Stimulated activated CD4-positive, alpha-beta T cell treated with anti-CD3 and anti-CD28 coated beads, Interleukin-15, amount 100 ng/mL, for 48 hours (primary cell): Measurements from ENCODE around the gene ZDHHC14.

Experiments used
- DNase-seq, 2 donors: peaks; one replicate each; pipeline ENCODE4 v3.0.0-alpha.2; 2020; ENCODE audit warnings: low read depth in 2 of 2

The ZDHHC14 gene

DNA sequence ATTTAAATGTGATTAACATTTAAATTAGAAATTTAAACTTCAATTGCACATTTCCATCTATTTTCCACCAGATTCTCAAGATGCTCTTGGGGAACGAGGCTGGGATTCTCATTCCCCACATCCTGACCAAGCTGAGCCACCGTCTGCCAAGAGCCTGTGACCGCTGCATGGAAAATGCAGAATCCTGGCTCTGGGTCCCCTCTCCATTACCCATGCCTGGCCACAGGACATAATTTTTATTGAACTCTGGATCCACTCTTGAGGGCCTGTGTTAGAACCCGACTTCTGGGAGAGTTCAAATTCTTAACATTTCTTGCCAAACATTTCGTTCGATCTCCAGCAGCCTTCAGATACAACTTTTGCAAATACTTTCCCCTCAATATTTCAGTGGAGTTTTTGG lies 240.4 kb downstream of the ZDHHC14 start:
- DNase-seq, result no peak

DNA sequence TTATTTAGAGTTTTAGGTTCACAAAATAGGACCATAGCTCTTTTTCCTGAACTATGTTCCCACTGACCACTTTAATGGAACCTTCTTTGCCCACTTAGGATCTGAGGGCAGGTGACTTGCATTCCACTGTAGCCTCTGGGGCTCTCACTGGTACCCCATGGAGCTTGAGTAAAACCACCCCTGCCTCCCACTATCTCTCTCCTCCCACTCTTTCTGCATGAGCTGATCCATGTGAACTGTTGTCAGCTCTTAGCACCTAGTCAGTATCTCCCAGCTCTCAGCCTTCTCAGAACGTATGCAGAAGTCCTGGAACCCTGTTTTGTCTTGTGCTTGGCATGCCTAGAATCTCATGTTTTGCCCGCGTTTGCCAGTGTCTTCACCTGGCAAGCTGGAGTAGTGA lies 241.4 kb downstream of the ZDHHC14 start:
- no peak for DNase-seq

DNA sequence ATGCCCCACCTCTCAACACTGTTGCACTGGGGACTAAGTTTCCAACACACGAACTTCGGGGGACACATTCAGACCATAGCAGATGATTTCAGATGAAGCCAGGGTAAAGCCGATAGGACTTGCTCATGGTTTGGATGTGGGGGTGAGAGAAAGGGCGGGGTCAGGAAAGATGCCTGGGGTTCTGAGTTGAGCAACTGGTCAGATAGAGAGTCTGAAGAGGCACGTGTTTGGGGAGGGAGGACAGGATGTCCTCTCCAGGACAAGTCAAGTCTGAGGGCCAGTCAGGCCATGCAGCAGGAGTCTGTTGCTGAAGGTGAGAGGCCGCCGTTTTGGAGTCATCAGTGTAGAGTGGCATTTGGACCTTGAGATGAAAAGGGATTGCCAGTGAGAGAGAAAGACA lies 244.1 kb downstream of the ZDHHC14 start:
- DNase-seq, result no peak

DNA sequence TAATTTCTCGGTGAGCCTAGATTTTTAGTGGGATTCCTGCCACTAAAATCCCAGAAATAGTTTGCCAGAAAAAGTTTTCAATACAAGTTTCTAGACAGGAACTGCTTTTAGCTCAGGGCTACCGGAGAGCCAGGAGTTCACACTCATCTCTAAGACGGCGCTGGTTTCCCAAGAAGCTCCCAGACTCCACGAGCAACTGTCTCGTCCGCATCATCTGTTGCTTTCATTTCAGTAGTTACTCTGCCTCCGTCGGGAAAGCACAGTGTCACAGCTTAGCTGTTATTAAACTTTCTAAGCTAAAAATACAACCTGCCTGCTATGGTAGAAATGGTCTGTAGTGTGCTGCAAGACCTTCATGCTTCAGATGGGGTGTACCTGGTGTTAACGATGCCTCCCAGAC lies 244.8 kb downstream of the ZDHHC14 start:
- DNase-seq, result no peak

DNA sequence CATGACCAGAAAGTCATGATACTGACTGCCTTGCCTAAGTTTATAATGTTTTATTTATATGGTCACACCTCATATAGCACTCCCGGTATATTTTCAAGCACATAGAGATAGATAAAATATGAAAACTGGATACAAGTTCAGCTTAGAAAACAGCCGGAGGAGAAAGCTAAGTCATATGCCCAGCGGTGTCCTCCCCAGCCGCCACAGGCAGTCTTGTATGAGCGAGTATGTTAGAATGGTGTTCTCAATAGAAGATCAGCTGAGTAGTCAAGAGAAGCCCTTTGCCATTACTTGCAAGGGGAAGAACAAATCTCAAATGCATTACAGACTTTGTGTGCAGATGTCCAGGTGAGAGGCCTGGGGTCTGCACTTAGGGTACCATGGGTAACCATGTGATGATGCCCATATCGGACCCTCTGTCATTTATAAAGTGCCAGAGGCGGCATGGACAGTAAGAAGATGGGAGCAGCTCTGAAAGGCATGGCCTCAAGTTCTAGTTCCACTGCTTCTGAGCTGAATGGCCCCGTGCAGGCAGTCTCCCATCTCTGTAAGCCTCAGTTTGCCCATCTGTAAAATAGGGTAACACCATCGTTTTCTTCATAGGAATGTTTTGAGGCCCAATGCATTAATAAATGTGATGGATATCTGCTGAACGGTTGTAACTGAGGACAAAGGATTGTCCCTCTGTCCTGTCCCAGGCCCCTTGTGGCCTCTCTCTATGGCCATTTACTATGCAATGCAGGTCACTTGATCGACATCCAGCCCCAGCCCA lies 246.4 kb downstream of the ZDHHC14 start:
- no peak for DNase-seq

DNA sequence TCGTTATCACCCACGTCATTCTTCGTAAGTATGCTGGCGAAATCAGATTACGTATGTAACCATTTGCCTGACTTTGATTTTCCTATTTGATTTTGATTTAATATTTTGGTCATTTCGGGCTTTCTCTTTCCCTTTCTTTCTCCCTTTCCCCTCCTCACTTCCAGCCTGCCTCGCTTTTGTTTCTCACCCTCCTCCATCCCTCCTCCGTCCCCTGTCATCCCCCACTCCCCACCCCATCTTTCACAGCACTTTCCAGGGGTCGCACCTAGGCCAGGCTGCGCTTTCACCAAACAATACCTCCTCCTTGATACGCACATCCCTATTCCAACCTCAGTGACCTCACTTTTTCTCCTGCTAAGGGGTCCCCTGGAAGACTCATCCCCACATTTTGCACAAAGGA lies 247.5 kb downstream of the ZDHHC14 start:
- DNase-seq, result no peak

DNA sequence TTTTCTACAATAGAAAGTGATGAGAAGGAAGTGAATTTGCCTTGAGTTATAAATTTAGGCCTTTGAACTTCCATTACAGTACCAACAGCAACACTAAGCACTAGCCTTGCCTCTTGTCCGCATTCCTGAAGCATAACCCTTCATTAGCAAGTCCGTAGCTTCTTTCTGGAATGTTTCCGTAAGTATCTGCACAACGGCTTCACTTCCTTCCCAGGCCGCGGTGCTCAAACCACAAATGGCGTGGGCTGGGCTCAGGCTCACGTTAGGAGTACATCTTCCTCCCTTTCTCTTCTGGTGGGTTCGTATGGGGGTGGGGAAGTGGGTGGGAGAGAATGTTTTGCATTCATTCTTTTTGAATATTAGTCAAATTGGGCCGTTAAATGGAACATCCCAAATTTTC lies 248.2 kb downstream of the ZDHHC14 start:
- DNase-seq, result no peak

DNA sequence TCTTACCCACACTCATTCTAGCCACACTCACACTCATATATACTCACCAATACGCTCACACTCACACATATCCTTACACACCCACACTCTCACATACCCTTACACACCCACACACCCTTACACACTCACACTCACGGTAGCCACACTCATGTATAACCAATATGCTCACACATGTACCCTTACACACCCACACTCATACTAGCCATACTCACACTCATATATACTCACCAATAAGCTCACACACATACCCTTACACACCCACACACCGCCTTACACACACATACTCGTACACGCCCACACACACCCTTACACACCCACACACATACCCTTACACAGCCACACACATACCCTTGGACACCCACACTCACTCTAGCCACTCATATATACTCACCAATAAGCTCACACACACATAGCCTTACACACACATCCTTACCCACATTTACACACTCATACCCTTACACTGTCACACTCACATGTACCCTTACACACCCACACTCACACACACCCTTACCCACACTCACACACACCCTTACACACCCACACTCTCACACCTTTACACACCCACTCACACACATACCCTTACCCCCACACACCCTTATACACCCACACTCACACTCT lies 249.6 kb downstream of the ZDHHC14 start:
- DNase-seq, result no peak

DNA sequence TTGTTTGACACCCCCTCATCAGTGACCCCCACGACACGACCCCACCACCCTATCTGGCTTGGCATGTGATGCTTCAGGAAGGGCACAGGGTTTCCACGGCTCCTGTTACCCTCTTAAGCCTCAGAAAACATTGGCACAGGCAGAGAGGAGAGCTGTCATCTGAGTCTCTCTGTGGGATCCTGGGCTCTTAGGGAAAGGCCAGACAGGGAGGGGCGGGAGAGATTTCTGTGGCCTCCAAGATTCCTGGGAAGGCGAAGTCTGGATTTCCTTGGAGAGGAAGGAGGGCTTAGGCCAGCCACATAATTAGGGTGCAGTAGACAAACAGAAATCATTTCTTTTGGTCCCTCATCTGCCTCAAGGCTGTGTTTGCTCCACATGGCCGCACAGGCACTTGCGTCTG lies 250.4 kb downstream of the ZDHHC14 start:
- DNase-seq, result no peak

DNA sequence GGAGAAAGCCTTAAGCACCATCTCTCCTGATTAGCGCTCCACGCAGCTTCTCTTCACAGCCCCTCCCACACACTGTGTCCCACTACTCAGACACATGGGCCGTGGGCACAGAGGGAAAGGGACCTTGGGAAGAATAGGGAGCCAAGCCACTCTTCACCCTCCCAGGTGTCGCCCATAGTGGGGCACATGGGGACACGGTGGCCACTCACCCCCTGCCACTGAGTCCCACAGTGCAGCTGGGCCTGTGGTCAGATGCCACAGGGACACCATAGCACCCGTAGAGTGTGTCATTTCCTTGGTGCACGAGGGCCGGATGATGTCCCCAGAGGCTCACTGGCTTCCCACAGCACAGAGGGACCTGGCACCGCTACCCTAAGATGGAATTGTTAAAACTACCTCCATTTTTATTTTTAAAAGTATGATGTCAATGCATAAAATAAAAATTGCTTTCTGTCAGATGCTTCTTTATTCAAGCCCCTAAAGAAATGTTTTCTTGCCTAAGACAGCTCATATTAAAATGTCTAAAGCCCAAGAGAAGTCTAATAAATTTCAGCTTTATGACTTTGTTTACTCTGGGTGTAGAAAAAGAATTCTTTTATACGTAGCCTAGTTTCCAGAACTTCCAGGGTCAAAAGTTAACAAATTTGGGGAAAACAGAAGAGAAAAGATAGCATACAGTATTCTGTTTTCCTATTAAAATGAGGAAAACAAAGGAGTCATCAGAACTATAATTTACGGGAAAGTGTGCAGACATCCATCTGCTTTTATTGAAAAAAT lies 251.0 kb downstream of the ZDHHC14 start:
- DNase-seq, result no peak

DNA sequence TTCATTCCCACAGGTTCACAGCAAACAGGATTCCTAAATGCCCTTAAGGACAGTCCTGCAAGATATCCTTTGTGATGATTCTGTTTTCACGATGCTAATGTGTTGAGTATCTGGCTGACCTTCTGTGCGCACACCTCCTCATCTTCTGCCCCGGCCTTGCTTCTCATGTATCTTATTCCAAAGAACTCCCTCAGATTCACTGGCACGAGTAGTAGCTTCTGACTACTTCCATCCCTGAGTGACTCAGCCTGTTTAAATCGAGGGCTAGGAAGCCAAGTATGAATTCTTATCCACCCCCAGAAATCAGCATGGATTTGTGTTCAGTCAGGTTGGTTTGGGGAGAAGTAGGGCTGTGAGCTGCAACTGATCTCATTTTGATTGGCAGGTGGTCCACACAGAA lies 251.8 kb downstream of the ZDHHC14 start:
- DNase-seq, result no peak

DNA sequence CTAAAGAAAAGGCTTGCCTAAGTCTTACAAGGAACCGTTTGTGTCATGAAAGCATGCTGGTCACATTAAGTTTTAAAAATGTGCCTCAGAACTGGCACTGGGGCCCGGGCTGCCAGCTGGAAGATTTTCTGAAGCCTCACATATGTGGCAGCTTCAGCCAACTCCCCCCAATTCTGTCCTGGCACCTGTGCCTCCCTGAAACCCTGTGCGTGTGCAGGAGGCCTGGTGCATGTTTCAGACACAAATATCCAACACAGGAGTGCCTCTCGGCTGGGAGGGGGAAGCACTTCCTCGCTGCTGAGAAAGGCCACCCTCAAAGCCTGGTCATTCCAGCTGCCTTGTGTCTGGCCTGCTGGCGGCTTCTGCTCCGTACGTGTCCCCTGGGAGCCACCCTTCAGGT lies 253.6 kb downstream of the ZDHHC14 start:
- no peak for DNase-seq

DNA sequence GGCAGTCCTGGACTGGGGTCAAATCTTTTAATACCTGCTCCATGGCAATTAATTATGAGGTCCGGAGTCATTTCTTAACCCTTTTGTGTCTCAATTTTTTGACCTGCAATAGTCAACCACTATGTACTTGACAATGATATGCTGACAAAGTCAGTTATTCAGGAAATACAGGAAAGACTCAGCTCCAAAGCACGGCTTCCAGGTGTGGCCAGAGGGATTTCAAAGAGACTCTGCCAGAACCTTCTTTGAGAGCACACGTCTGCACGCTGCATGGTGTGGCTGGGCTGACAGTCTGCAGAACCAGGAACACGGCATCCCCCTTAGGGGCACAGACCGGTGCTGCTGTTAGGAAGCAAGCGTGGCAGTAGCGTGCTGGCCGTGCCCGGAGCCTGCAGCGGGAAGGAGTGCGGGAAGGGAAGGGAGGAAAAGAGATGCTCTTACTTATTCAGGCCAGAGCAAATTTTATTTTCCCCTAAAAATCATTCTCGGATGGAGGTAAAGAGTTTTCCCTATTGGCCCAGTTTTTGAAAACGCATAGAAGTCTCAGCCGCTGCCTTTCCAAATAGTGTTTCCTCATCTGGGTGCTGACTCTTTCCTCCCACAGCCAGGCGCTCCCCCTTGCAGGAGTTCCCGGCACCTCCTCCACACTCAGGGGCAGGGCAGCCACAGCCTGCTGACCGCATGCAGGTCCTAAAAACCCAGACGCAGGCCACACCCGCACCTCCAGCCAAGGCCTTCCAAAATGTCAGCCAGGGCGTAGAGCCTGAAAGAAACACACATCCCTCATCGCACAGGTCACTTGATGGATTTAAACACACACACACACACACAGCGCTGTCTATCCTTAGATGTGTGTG lies 254.6 kb downstream of the ZDHHC14 start:
- no peak for DNase-seq

DNA sequence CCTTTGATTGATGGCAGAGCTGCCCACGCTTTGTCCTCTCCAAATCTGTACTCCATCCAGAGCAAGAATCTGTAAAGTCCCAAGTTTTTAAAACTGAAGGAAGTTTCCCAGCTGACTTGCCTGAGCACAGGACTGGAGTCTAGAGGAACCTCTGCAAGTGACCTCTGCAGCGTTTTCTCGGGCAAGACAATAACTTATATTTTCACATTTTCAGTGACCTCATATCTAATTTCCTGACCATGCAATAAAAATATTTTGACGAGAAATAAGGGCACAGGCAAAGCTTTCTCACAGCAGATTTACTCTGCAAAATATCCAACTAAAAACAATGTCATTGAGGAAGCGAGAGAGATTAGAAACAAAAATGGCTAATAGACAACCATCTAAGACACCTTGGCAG lies 256.5 kb downstream of the ZDHHC14 start:
- DNase-seq, result no peak

DNA sequence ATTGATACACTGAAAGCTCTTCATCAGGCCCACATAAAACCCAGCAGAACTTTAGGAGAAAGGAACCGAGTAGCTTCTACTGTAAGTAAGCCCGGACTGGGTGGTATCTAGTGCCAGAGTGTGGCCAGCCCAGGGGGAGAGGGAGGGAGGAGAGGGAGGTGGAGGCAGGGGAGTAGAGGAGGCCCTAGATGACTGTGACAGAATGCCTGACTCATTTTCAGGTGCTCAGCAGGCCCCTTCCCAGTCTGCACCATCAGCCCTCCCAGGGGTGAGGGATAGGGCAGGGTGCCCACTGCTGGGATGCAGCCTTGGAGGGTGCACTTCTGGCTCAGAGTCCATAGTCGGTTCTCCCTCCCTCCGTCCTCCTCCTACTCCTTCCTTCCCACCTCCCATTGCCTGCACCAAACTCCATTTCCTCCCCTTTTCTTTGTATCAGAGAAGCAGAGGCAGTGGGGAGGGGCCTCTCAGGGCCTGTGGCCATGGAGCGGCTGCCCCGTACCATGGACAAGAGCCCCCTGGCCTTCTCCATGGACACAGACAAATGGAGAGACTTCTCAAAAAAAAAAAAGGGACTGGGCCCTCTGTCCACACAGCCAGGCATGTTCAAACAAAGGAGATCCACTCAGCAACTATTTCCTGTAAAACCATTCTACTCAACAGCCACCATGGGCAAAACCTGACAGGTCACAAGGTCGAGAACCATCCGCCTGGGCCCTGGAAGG lies 257.1 kb downstream of the ZDHHC14 start:
- DNase-seq, result no peak

DNA sequence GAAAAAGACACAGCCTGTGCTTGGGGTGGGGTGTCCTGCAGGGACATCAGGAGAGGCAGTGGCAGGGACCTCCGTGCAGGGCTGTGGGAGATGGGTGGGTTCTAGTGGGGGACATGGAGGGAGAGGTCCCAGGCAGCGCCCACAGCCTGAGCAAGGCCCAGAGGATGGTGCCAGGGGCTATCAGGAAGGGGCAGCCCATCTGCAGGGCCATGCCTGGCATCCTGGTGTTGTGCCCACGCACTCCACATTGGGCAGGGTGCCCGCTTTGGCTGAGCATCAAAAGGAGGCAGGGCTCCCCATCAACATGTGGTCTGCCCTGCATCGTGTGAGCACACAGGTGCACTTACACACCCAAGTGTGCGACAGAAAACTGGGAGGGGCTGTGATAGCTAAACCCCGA lies 257.8 kb downstream of the ZDHHC14 start:
- DNase-seq, result no peak

DNA sequence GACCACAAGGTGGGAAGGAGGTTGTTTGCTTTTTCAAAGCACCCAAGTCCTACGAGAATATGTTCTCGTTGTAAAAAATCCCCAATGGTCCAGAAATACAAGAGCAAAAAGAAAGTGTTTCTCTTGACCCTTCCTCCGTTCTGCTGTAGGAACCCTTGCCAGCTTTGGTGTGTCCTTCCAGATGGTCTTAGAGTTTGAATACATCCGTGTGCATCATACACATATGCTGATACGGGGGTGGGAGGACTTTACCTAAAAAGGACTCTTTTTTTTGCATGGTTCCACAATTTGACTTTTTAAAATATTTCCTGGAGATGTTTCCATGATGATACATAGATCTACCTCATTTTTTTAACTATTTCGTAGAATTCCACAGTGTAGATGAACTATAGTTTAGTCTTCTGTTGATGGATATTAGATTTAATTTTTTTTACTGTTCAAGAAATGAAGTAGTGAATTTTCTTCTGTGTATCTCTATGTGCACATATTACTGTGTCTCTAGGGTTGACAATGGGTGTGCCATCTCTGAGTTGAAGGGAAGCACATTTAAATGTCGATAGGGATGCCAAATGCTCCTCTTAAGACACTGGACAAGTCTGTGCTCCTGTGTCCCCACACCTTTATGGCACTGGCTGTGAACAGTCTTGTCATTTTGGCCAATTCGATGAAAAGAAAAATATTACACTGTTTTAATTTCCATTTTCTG lies 259.9 kb downstream of the ZDHHC14 start:
- no peak for DNase-seq

DNA sequence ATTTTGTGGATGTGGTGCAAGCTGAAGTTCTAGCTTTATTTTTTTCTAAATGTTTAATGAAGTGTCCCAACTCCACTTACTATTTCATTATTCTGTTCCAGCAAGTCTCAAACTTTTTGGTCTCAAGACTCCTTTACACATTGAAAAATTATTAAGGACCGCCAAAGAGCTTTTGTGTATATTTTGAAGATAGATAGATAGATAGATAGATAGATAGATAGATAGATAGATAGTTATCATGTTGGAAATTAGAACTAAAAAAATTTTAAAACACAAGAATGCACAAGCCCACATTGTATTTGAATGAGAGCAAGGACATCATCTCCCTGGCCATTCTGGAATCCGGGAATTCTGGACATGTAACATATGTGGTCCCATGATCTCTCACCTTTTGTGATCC lies 260.8 kb downstream of the ZDHHC14 start:
- DNase-seq, result no peak

DNA sequence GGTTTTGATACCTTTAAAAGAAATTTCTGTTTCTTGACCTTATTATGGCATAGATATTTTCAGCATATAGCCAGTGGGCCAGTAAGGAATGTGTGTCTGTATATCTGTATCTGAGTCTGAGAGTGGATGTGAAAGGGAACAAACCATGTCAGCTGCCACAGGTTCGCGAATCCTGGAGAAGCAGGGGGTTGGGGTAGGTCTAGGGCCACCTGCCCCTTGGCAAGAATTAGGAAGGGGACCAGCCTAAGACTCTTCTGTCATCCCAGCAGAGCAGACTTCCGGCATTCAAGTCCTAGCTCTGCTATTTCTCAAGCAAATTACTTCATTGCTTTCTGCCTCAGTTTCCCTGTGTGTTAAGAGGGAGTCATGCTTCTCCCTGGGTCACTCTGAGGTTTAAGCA lies 261.7 kb downstream of the ZDHHC14 start:
- DNase-seq, result no peak

DNA sequence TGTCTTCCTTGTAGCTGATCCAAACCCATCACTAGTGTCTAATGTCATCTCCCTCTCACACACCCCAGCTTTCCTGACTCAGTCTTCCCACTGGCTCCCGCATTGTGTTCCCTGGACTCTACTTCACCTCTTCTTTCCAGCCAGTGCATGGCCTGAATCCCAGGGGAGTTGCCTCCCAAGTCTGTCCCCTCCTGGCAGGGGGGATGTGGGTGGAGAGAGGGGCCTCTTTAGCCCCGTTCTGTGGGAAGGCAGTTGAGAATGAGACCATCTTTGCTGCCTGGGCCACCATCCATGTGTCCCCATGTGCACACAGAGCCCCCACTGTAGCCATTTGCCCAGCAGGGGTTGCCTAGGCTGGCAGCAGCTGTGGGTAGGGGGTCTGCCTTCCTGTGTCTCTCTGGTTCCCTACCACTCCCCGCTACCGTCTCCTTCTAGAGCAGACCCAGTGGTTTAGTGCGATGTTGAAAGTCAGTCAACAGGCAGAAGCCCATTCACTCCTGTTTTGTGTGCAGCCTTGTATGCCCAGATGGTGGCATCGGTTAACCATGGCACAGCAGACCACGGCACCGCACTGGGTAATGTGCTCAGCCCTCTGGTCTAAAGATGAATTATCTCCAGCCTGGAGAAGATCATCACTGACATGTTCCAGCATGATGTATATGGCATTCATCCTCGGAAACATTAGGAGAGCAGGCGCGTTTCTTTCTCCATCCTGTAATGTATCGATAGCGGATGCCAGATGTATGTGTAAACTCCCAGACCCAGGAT lies 263.2 kb downstream of the ZDHHC14 start:
- DNase-seq, result peak in 1 of 2 donors; percentile 27
